ENCODE data around the gene CSH2. TPM values are rescaled to one million over a fixed set of nuclear protein-coding genes. Genes with fewer than 3 reads are reported as not detected.

The CSH2 gene
- total and polyA plus RNA-seq, 2 of the 13 experiments (the other 11 are each of a cell fraction or from before 2014, with no cell fraction given) = not detected

DNA sequence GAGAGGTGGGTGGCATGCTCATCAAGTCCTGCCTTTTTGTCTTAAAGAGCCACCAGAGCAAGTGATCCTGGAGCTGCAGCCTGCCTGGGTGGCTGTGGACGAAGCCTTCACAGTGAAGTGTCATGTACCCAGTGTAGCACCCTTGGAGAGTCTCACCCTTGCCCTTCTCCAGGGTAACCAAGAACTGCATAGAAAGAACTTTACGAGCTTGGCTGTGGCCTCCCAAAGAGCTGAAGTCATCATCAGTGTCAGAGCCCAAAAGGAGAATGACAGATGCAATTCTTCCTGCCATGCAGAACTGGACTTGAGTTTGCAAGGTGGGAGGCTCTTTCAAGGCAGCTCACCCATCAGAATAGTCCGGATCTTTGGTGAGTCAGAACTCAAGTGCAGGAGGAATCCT is 14.2 kb downstream of the CSH2 start:
- no peaks in the 10 kb centered on the region for H3K36me3 ChIP-seq (replicated peaks in 1 of 2; ENCODE audit: control insufficient read depth in 1 of 2, insufficient read depth in 2 of 2, low read length in 2 of 2)
- H3K9ac ChIP-seq (ENCODE audit: insufficient read depth, low read depth, low read length) = no peak overlapping the region
- no peak overlapping the region for H3K27ac ChIP-seq (ENCODE audit: extremely low read length, insufficient read depth, low read length)
- no peaks in the 10 kb centered on the region for H4K20me1 ChIP-seq (ENCODE audit: insufficient read depth, low read length)
- ChIA-PET CTCF (ENCODE audit: low intra/inter-chr PET ratio, low total read pairs) (no interaction called here), POLR2A (no interaction called here)
- no peak for ATAC-seq
- no peaks in the 10 kb centered on the region for H3K9me3 ChIP-seq (ENCODE audit: low read length)
- H3K4me3 ChIP-seq (replicated peaks in 1 of 3; ENCODE audit: insufficient read depth in 1 of 3, low read depth in 2 of 3, low read length in 3 of 3) = no peak overlapping the region
- WGBS (ENCODE audit: low lambda C conversion rate) = 0% methylated on average over 1 of the region's 3 CpGs
- H3K4me1 ChIP-seq (ENCODE audit: insufficient read depth, low read length) = peaks cover 23% of the 10 kb centered on the region
- TF ChIP-seq SKI (IDR thresholded peaks at IDR 0.05; ENCODE audit: partially characterized antibody) = no peak
- TF ChIP-seq PPARG (CRISPR knock-in tag; conservative IDR thresholded peaks at IDR 0.05) = no peak
- TF ChIP-seq ZC3H4 (CRISPR knock-in tag; IDR thresholded peaks at IDR 0.05; ENCODE audit: borderline replicate concordance) = no peak
- TF ChIP-seq NR1H2 (CRISPR knock-in tag; IDR thresholded peaks at IDR 0.05; ENCODE audit: borderline replicate concordance, low read depth) = no peak
- no peak for TF ChIP-seq FOXA3 (CRISPR knock-in tag; IDR thresholded peaks at IDR 0.05)
- no peak for TF ChIP-seq NFE2L2 (IDR thresholded peaks at IDR 0.05; ENCODE audit: low read length)
- TF ChIP-seq RARG (CRISPR knock-in tag; IDR thresholded peaks at IDR 0.05; ENCODE audit: low read depth) = no peak
- TF ChIP-seq SRSF9 (IDR thresholded peaks at IDR 0.05; ENCODE audit: borderline replicate concordance, insufficient read depth, low read depth, low read length, poor library complexity, severe bottlenecking) = no peak
- no peak for TF ChIP-seq ZNF253 (CRISPR knock-in tag; IDR thresholded peaks at IDR 0.05; ENCODE audit: borderline replicate concordance)
- TF ChIP-seq GLI4 (CRISPR knock-in tag; IDR thresholded peaks at IDR 0.05; ENCODE audit: borderline replicate concordance) = no peak
- TF ChIP-seq, protein P1, sequence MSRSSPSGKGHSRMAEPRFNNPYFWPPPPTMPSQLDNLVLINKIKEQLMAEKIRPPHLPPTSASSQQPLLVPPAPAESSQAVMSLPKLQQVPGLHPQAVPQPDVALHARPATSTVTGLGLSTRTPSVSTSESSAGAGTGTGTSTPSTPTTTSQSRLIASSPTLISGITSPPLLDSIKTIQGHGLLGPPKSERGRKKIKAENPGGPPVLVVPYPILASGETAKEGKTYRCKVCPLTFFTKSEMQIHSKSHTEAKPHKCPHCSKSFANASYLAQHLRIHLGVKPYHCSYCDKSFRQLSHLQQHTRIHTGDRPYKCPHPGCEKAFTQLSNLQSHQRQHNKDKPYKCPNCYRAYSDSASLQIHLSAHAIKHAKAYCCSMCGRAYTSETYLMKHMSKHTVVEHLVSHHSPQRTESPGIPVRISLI (CRISPR knock-in tag; IDR thresholded peaks at IDR 0.05; ENCODE audit: borderline replicate concordance) = no peak
- no peak for TF ChIP-seq RORA (CRISPR knock-in tag; IDR thresholded peaks at IDR 0.05)
- intact Hi-C loops (cut with micrococcal nuclease; ENCODE audit: unreplicated experiment) (no loop called here), in situ Hi-C loops (cut with HindIII; ENCODE audit: extremely low pct_ligation_motif_present, low pct_unique_long_range_greater_than_20kb) (no loop called here)
- no peak for FAIRE-seq
- no peak for DNase-seq (ENCODE audit: low spot score)
- peaks cover 5 to 36% of the 10 kb centered on the region in 2 experiments; a peak in 3 of 5 replicates for H3K27me3 ChIP-seq (ENCODE audit: control insufficient read depth in 1 of 2, insufficient read depth in 2 of 2, low read length in 2 of 2)
- no peak overlapping the region for H2AFZ ChIP-seq (ENCODE audit: low read length)
- BruUV-seq (replicated peaks) = no TSS peak
- no peak overlapping the region for H3K4me2 ChIP-seq (ENCODE audit: low read depth, low read length)
- H3K79me2 ChIP-seq (ENCODE audit: insufficient read depth, low read length) = no peaks in the 10 kb centered on the region
